Osteoblast (primary cell): ENCODE data around the gene HCN1. TPM values are rescaled to one million over a fixed set of nuclear protein-coding genes. Genes with fewer than 3 reads are reported as not detected.

Experiments used
- DNase-seq: peaks from one replicate; pipeline ENCODE4 v3.0.0; 2011; ENCODE audit warnings: low spot score, mixed read lengths; ENCODE audit not compliant: insufficient read length; ENCODE audit errors: missing footprints
- H2AFZ ChIP-seq: 2 replicates; pipeline ENCODE4 v1.6.0; 2011; ENCODE audit warnings: mild to moderate bottlenecking, low read length
- H3K27ac ChIP-seq: 2 replicates; pipeline ENCODE4 v1.5.1; 2011; ENCODE audit warnings: mild to moderate bottlenecking, low read depth, low read length, moderate library complexity
- H3K27me3 ChIP-seq: 2 replicates; pipeline ENCODE4 v1.6.0; 2012; ENCODE audit warnings: mild to moderate bottlenecking, control low read depth, inconsistent platforms, low read length, moderate library complexity; ENCODE audit not compliant: insufficient read depth
- H3K36me3 ChIP-seq: 2 replicates; pipeline ENCODE4 v1.5.1; 2011; ENCODE audit warnings: mild to moderate bottlenecking, low read length, control low read depth, moderate library complexity; ENCODE audit not compliant: insufficient read depth
- H3K4me1 ChIP-seq: 2 replicates; pipeline ENCODE4 v1.5.1; 2011; ENCODE audit warnings: mild to moderate bottlenecking, low read length, control low read depth, moderate library complexity; ENCODE audit not compliant: insufficient read depth
- H3K4me2 ChIP-seq: 2 replicates; pipeline ENCODE4 v1.6.0; 2011; ENCODE audit warnings: mild to moderate bottlenecking, low read length; ENCODE audit not compliant: insufficient read depth
- H3K4me3 ChIP-seq: fragments of 200-600 bp; sonication (generic); 3 replicates; pipeline ENCODE4 v1.5.1; 2012; ENCODE audit warnings: mild to moderate bottlenecking, low read length, inconsistent platforms; ENCODE audit not compliant: insufficient read depth
- H3K79me2 ChIP-seq: 2 replicates; pipeline ENCODE4 v1.6.0; 2012; ENCODE audit warnings: mild to moderate bottlenecking, low read length, control low read depth, inconsistent platforms; ENCODE audit not compliant: insufficient read depth
- H3K9me3 ChIP-seq: 2 replicates; pipeline ENCODE4 v1.5.1; 2011; ENCODE audit warnings: low read depth, low read length, control low read depth
- H4K20me1 ChIP-seq: 2 replicates; pipeline ENCODE4 v1.6.0; 2012; ENCODE audit warnings: mild to moderate bottlenecking, low read length, control low read depth; ENCODE audit not compliant: insufficient read depth
- total RNA-seq: library from RNA; depleted of rRNA; stranded (reverse); fragments of >200 nt; gene quantifications from 2 replicates; pipeline ENCODE4 v1.2.3, GENCODE V29; 2012
- TF ChIP-seq, protein P1 (sequence below): IDR thresholded peaks from 2 replicates; pipeline ENCODE4 v1.5.1; 2011; ENCODE audit warnings: mild to moderate bottlenecking, low read depth, low read length, moderate library complexity; ENCODE audit errors: extremely low read depth

HCN1 gene
- total RNA-seq, 1 donor: not detected

DNA sequence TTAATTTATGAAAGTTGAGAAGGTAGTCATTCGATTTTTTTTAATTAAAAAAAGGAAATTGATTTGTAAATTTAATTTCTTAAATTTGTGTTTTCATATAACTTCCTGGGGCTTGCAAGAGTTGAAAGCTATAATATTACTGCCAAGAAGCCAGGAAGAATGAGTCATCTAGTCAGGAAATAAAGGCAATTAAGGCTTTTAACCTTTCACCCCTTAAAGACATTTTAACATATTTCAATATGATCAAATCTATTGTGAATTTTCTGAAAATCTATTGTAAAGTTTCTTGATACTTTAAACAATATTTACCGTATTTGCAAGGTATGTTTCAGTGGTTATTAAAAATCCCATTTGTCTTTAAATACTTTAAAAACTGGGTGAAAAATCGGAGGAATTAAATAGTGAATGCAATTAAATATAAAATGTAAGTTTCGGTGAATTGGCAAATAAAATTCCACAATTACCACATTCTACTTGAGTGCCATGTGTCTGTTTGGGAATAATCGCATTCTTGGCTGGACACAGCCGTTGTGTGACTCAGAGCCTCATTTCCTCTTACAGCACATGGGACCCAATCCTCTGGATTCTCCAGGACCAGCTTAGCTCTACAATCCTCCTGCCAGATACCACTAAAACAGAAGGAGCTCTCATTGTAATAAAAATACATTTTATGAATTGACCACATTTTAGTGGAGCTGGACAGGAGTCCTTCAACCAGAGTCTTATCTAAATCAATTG lies 310.7 kb downstream of the HCN1 start:
- Histone ChIP-seq H4K20me1 (no peaks in the 10 kb centered on the region), H3K27me3 (no peaks in the 10 kb centered on the region), H2AFZ (no peak overlapping the region), H3K4me2 (no peak overlapping the region), H3K27ac (no peak overlapping the region), H3K36me3 (no peaks in the 10 kb centered on the region), H3K4me1 (no peaks in the 10 kb centered on the region), H3K79me2 (no peaks in the 10 kb centered on the region), H3K9me3 (no peaks in the 10 kb centered on the region), H3K4me3 (no peak overlapping the region)
- no peak for DNase-seq
- TF ChIP-seq, protein P1, sequence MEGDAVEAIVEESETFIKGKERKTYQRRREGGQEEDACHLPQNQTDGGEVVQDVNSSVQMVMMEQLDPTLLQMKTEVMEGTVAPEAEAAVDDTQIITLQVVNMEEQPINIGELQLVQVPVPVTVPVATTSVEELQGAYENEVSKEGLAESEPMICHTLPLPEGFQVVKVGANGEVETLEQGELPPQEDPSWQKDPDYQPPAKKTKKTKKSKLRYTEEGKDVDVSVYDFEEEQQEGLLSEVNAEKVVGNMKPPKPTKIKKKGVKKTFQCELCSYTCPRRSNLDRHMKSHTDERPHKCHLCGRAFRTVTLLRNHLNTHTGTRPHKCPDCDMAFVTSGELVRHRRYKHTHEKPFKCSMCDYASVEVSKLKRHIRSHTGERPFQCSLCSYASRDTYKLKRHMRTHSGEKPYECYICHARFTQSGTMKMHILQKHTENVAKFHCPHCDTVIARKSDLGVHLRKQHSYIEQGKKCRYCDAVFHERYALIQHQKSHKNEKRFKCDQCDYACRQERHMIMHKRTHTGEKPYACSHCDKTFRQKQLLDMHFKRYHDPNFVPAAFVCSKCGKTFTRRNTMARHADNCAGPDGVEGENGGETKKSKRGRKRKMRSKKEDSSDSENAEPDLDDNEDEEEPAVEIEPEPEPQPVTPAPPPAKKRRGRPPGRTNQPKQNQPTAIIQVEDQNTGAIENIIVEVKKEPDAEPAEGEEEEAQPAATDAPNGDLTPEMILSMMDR: no peak

- DNase-seq: no peak
- H2AFZ ChIP-seq: no peak overlapping the region
- TF ChIP-seq, protein P1: no peak
- no peak overlapping the region for H3K4me2 ChIP-seq
- no peaks in the 10 kb centered on the region for H3K79me2 ChIP-seq
- no peaks in the 10 kb centered on the region for H3K9me3 ChIP-seq
- H4K20me1 ChIP-seq: no peaks in the 10 kb centered on the region
- H3K36me3 ChIP-seq: no peaks in the 10 kb centered on the region
- H3K27me3 ChIP-seq: no peaks in the 10 kb centered on the region
- H3K4me3 ChIP-seq: no peak overlapping the region
- H3K27ac ChIP-seq: no peak overlapping the region
- H3K4me1 ChIP-seq: no peaks in the 10 kb centered on the region
Measured at GRCh38 chr5:45383985-45384384, 312.2 kb downstream of the HCN1 start.

DNA sequence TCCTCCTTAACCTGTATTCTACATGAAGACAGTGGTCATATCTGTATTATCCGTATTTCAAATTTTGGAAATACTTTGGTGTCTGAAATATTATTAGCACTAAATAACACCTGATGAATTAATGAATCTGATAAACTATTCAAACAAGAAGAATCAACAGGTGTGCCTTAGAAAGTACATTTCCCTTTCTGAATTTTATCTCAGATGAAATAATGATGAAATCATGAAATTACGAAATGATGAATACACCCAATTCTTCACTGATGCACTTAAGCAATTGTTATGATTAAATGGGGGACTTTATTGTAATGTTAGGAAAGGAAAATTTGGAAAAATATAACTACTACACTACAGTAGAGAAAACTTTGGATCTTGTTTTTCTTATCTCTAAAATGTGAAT lies 313.6 kb downstream of the HCN1 start:
- Histone ChIP-seq H2AFZ (no peak overlapping the region), H3K79me2 (no peaks in the 10 kb centered on the region), H3K4me2 (no peak overlapping the region), H3K4me3 (no peak overlapping the region), H3K27ac (no peak overlapping the region), H3K9me3 (no peaks in the 10 kb centered on the region), H3K27me3 (no peaks in the 10 kb centered on the region), H4K20me1 (no peaks in the 10 kb centered on the region), H3K36me3 (no peaks in the 10 kb centered on the region), H3K4me1 (no peaks in the 10 kb centered on the region)
- TF ChIP-seq, protein P1: no peak
- DNase-seq: no peak

GRCh38 chr5:45376417-45376816 lies 319.8 kb downstream of the HCN1 start:
- Histone ChIP-seq H3K27me3 (no peaks in the 10 kb centered on the region), H3K4me2 (no peak overlapping the region), H3K79me2 (no peaks in the 10 kb centered on the region), H3K4me3 (no peak overlapping the region), H3K9me3 (no peaks in the 10 kb centered on the region), H4K20me1 (no peaks in the 10 kb centered on the region), H3K4me1 (no peaks in the 10 kb centered on the region), H3K36me3 (no peaks in the 10 kb centered on the region), H2AFZ (no peak overlapping the region), H3K27ac (no peak overlapping the region)
- TF ChIP-seq, protein P1: no peak
- DNase-seq: no peak
